HepG2 (cell line): ENCODE data around the gene SYTL1. TPM values are rescaled to one million over a fixed set of nuclear protein-coding genes. Genes with fewer than 3 reads are reported as not detected.

Experiments used
- ATF7 ChIP-seq, 2 experiments: fragments of 450-650 bp in 1 of 2; sonication (generic) in 1 of 2; formaldehyde crosslinking in 1 of 2; IDR thresholded peaks; 2 replicates each; pipeline versions ENCODE4 v1.4.0 to v1.6.1; 2016 to 2020; ENCODE audit warnings: antibody characterized with exemption in 1 of 2, mild to moderate bottlenecking in 1 of 2, missing genetic modification reagents in 1 of 2
- FOXO1 ChIP-seq: sonication (generic); formaldehyde crosslinking; IDR thresholded peaks from 2 replicates; pipeline ENCODE4 v1.4.0; 2020; ENCODE audit warnings: missing genetic modification reagents
- HNRNPLL ChIP-seq: fragments of 200-400 bp; formaldehyde crosslinking; IDR thresholded peaks from 2 replicates; pipeline ENCODE4 v1.6.1; 2017; ENCODE audit warnings: mild to moderate bottlenecking, low read depth, low read length; ENCODE audit not compliant: poor library complexity, severe bottlenecking
- KDM4B ChIP-seq: sonication (generic); formaldehyde crosslinking; IDR thresholded peaks from 2 replicates; pipeline ENCODE4 v1.4.0; 2020; ENCODE audit warnings: missing genetic modification reagents
- PCBP2 ChIP-seq: fragments of 200-400 bp; formaldehyde crosslinking; optimal IDR thresholded peaks from 2 replicates; pipeline ENCODE3; 2018; ENCODE audit warnings: low read length, low read depth; ENCODE audit not compliant: poor library complexity, severe bottlenecking
- RORA ChIP-seq: sonication (generic); formaldehyde crosslinking; IDR thresholded peaks from 2 replicates; pipeline ENCODE4 v1.5.0; 2020; ENCODE audit warnings: mild to moderate bottlenecking, missing genetic modification reagents, moderate library complexity
- SMAD9 ChIP-seq: sonication (generic); formaldehyde crosslinking; IDR thresholded peaks from 2 replicates; pipeline ENCODE4 v1.5.1; 2020; ENCODE audit warnings: mild to moderate bottlenecking, missing genetic modification reagents
- SRF ChIP-seq: IDR thresholded peaks from 2 replicates; pipeline ENCODE4 v1.6.1; 2011; ENCODE audit warnings: mild to moderate bottlenecking, low read depth, low read length, moderate library complexity
- ZBTB42 ChIP-seq: sonication (generic); formaldehyde crosslinking; IDR thresholded peaks from 2 replicates; pipeline ENCODE4 v1.5.0; 2020; ENCODE audit warnings: mild to moderate bottlenecking, missing genetic modification reagents
- ZNF30 ChIP-seq: sonication (generic); formaldehyde crosslinking; IDR thresholded peaks from 2 replicates; pipeline ENCODE4 v1.5.0; 2020; ENCODE audit warnings: mild to moderate bottlenecking, missing genetic modification reagents
- ZNF556 ChIP-seq: sonication (generic); formaldehyde crosslinking; IDR thresholded peaks from 2 replicates; pipeline ENCODE4 v1.4.0; 2020; ENCODE audit warnings: mild to moderate bottlenecking, missing genetic modification reagents, borderline replicate concordance
- ZNF557 ChIP-seq: sonication (generic); formaldehyde crosslinking; IDR thresholded peaks from 2 replicates; pipeline ENCODE4 v1.4.0; 2020; ENCODE audit warnings: missing genetic modification reagents
- ZNF607 ChIP-seq: sonication (generic); formaldehyde crosslinking; IDR thresholded peaks from 2 replicates; pipeline ENCODE4 v1.5.1; 2020; ENCODE audit warnings: missing genetic modification reagents, mild to moderate bottlenecking, borderline replicate concordance
- ZNF670 ChIP-seq: sonication (generic); formaldehyde crosslinking; IDR thresholded peaks from 2 replicates; pipeline ENCODE4 v1.8.0; 2022; ENCODE audit warnings: mild to moderate bottlenecking, missing genetic modification reagents, borderline replicate concordance
- ZNF850 ChIP-seq: sonication (generic); formaldehyde crosslinking; conservative IDR thresholded peaks from 2 replicates; pipeline ENCODE4 v1.9.0; 2021; ENCODE audit warnings: mild to moderate bottlenecking, missing genetic modification reagents
- ZSCAN21 ChIP-seq: sonication (generic); formaldehyde crosslinking; IDR thresholded peaks from 2 replicates; pipeline ENCODE4 v1.8.0; 2022; ENCODE audit warnings: mild to moderate bottlenecking, missing genetic modification reagents, moderate library complexity, borderline replicate concordance
- polyA plus RNA-seq, 8 experiments: library from polyadenylated mRNA; depleted of rRNA in 3 of 8; stranded (reverse) in 7 of 8; unstranded in 1 of 8; fragments of >200 nt; fragmentation: Illumina TruSeq in 4 of 8; extraction: Trizol in 4 of 8; gene quantifications; 2 replicates each; pipeline versions ENCODE4 v1.2.1 to v1.2.3, GENCODE V29; 2011 to 2016; ENCODE audit warnings: low read depth in 4 of 8, missing spikeins in 1 of 8, mixed read lengths in 1 of 8; ENCODE audit not compliant: insufficient read depth in 1 of 8
- total RNA-seq, 5 experiments: library from RNA; depleted of rRNA; stranded (reverse); fragments of >200 nt; fragmentation: Illumina TruSeq; extraction: Trizol; gene quantifications; 2 replicates each; pipeline ENCODE4 v1.2.3, GENCODE V29; 2016; ENCODE audit warnings: low read depth in 1 of 5
- TF ChIP-seq, protein P1 (sequence below): sonication (generic); formaldehyde crosslinking; IDR thresholded peaks from 2 replicates; pipeline ENCODE4 v1.5.0; 2020; ENCODE audit warnings: missing genetic modification reagents
- TF ChIP-seq, protein P2 (sequence below): sonication (generic); formaldehyde crosslinking; IDR thresholded peaks from 2 replicates; pipeline ENCODE4 v1.4.0; 2020; ENCODE audit warnings: missing genetic modification reagents
- TF ChIP-seq, protein P3 (sequence below): sonication (generic); formaldehyde crosslinking; IDR thresholded peaks from 2 replicates; pipeline ENCODE4 v1.5.1; 2020; ENCODE audit warnings: mild to moderate bottlenecking, missing genetic modification reagents, borderline replicate concordance
- TF ChIP-seq, protein P4 (sequence below): sonication (generic); formaldehyde crosslinking; IDR thresholded peaks from 2 replicates; pipeline ENCODE4 v1.4.0; 2020; ENCODE audit warnings: missing genetic modification reagents

The SYTL1 gene
- total and polyA plus RNA-seq, 2 of the 13 experiments (the other 11 are each of a cell fraction or from before 2014, with no cell fraction given), result 11.1 to 17.8 TPM

DNA sequence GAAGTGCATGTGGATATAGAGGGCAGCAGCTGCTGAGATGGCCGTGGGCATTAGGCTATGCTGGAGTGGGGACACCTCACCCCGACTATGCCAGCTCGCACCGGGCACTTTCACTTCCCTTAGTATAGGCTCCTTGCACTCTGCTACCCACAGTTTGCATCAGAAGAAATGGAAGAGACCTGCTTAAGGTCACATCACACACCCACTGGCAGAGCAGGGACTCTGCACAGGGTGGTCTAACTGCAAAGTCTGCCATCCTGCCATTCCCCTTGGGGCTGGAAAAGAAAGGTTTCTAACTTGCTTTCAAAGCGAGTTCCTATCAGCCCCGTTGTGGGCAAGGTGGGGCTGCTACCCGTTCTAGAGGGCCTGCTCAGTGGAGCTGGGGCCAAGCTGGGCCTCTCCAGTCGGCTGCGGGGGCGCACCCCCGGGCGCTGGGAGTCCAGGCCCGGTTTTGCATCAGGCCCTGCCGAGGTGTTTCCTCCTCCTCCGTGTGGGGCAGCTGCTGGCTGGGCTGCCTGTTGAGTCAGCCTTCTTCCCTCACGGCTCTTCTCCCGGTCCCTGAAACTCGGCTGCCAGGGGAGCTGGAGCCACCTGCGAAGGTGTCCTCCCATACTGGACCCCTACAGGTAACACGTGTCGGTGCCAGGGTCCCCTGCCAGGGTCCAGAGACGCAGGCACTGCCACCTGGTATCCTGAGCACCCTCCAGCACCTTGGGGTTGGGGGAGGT lies at the start of gene SYTL1 (continued):
- TF ChIP-seq ATF7 (IDR thresholded peaks at IDR 0.05) (no peak), ATF7 (CRISPR knock-in tag; IDR thresholded peaks at IDR 0.05) (no peak), PCBP2 (no peak), ZNF556 (no peak), ZNF850 (CRISPR knock-in tag) (no peak), ZSCAN21 (CRISPR knock-in tag) (no peak; the same call in 1 of the 2 replicates), FOXO1 (peak; percentile 21; the same call in 1 of the 2 replicates), ZNF30 (CRISPR knock-in tag) (no peak), ZNF607 (CRISPR knock-in tag) (no peak), ZNF670 (CRISPR knock-in tag) (no peak), ZBTB42 (CRISPR knock-in tag) (no peak), ZNF557 (CRISPR knock-in tag) (no peak), SMAD9 (CRISPR knock-in tag) (no peak), SRF (no peak), RORA (CRISPR knock-in tag) (no peak), KDM4B (no peak; the same call in 1 of the 2 replicates), HNRNPLL (peak; percentile 64)
- TF ChIP-seq, protein P1, sequence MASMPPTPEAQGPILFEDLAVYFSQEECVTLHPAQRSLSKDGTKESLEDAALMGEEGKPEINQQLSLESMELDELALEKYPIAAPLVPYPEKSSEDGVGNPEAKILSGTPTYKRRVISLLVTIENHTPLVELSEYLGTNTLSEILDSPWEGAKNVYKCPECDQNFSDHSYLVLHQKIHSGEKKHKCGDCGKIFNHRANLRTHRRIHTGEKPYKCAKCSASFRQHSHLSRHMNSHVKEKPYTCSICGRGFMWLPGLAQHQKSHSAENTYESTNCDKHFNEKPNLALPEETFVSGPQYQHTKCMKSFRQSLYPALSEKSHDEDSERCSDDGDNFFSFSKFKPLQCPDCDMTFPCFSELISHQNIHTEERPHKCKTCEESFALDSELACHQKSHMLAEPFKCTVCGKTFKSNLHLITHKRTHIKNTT (CRISPR knock-in tag), result no peak
- TF ChIP-seq, protein P2, sequence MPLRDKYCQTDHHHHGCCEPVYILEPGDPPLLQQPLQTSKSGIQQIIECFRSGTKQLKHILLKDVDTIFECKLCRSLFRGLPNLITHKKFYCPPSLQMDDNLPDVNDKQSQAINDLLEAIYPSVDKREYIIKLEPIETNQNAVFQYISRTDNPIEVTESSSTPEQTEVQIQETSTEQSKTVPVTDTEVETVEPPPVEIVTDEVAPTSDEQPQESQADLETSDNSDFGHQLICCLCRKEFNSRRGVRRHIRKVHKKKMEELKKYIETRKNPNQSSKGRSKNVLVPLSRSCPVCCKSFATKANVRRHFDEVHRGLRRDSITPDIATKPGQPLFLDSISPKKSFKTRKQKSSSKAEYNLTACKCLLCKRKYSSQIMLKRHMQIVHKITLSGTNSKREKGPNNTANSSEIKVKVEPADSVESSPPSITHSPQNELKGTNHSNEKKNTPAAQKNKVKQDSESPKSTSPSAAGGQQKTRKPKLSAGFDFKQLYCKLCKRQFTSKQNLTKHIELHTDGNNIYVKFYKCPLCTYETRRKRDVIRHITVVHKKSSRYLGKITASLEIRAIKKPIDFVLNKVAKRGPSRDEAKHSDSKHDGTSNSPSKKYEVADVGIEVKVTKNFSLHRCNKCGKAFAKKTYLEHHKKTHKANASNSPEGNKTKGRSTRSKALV (CRISPR knock-in tag), result peak; percentile 50
- TF ChIP-seq, protein P3, sequence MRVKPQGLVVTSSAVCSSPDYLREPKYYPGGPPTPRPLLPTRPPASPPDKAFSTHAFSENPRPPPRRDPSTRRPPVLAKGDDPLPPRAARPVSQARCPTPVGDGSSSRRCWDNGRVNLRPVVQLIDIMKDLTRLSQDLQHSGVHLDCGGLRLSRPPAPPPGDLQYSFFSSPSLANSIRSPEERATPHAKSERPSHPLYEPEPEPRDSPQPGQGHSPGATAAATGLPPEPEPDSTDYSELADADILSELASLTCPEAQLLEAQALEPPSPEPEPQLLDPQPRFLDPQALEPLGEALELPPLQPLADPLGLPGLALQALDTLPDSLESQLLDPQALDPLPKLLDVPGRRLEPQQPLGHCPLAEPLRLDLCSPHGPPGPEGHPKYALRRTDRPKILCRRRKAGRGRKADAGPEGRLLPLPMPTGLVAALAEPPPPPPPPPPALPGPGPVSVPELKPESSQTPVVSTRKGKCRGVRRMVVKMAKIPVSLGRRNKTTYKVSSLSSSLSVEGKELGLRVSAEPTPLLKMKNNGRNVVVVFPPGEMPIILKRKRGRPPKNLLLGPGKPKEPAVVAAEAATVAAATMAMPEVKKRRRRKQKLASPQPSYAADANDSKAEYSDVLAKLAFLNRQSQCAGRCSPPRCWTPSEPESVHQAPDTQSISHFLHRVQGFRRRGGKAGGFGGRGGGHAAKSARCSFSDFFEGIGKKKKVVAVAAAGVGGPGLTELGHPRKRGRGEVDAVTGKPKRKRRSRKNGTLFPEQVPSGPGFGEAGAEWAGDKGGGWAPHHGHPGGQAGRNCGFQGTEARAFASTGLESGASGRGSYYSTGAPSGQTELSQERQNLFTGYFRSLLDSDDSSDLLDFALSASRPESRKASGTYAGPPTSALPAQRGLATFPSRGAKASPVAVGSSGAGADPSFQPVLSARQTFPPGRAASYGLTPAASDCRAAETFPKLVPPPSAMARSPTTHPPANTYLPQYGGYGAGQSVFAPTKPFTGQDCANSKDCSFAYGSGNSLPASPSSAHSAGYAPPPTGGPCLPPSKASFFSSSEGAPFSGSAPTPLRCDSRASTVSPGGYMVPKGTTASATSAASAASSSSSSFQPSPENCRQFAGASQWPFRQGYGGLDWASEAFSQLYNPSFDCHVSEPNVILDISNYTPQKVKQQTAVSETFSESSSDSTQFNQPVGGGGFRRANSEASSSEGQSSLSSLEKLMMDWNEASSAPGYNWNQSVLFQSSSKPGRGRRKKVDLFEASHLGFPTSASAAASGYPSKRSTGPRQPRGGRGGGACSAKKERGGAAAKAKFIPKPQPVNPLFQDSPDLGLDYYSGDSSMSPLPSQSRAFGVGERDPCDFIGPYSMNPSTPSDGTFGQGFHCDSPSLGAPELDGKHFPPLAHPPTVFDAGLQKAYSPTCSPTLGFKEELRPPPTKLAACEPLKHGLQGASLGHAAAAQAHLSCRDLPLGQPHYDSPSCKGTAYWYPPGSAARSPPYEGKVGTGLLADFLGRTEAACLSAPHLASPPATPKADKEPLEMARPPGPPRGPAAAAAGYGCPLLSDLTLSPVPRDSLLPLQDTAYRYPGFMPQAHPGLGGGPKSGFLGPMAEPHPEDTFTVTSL (CRISPR knock-in tag), result no peak
- TF ChIP-seq, protein P4, sequence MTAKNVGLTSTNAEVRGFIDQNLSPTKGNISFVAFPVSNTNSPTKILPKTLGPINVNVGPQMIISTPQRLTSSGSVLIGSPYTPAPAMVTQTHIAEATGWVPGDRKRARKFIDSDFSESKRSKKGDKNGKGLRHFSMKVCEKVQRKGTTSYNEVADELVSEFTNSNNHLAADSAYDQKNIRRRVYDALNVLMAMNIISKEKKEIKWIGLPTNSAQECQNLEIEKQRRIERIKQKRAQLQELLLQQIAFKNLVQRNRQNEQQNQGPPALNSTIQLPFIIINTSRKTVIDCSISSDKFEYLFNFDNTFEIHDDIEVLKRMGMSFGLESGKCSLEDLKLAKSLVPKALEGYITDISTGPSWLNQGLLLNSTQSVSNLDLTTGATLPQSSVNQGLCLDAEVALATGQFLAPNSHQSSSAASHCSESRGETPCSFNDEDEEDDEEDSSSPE (CRISPR knock-in tag), result peak; percentile 69
